Activated CD4-positive, alpha-beta T cell treated with anti-CD3 and anti-CD28 coated beads for 24 hours (primary cell): ENCODE data around the gene GHR.

ENCODE experiments used
- DNase-seq, 2 donors: peaks; one replicate each; pipeline ENCODE4 v3.0.0-alpha.2; 2020; ENCODE audit warnings: low read depth in 2 of 2

Gene GHR

GRCh38 chr5:42516282-42517042, 93.2 kb downstream of the GHR start:
- DNase-seq = no peak

GRCh38 chr5:42517164-42517563, 93.9 kb downstream of the GHR start:
- no peak for DNase-seq

- no peak for DNase-seq
These were observed 95.5 kb downstream of the GHR start for GRCh38 chr5:42518595-42519221.

- DNase-seq = no peak
These were observed 97.0 kb downstream of the GHR start for GRCh38 chr5:42520203-42520602.

- no peak for DNase-seq
These were observed 97.7 kb downstream of the GHR start for GRCh38 chr5:42520957-42521356.

- no peak for DNase-seq
These were observed 98.2 kb downstream of the GHR start for GRCh38 chr5:42521406-42521805.

- no peak for DNase-seq
These were observed 99.5 kb downstream of the GHR start for GRCh38 chr5:42522783-42523182.

GRCh38 chr5:42526179-42526578, 102.9 kb downstream of the GHR start:
- no peak for DNase-seq

GRCh38 chr5:42531611-42532010, 108.4 kb downstream of the GHR start:
- DNase-seq = no peak

GRCh38 chr5:42542106-42542505, 118.9 kb downstream of the GHR start:
- DNase-seq = no peak

GRCh38 chr5:42543774-42544173, 120.5 kb downstream of the GHR start:
- no peak for DNase-seq

- DNase-seq = no peak
These were observed 121.8 kb downstream of the GHR start for GRCh38 chr5:42545038-42545437.

- DNase-seq = no peak
These were observed 123.9 kb downstream of the GHR start for GRCh38 chr5:42547141-42547540.

- DNase-seq = no peak
These were observed 124.7 kb downstream of the GHR start for GRCh38 chr5:42547894-42548293.

GRCh38 chr5:42552597-42552996, 129.4 kb downstream of the GHR start:
- DNase-seq = no peak

- DNase-seq = no peak
These were observed 130.2 kb downstream of the GHR start for GRCh38 chr5:42553461-42553860.

GRCh38 chr5:42555010-42555409, 131.8 kb downstream of the GHR start:
- DNase-seq = no peak

- no peak for DNase-seq
These were observed 132.6 kb downstream of the GHR start for GRCh38 chr5:42555797-42556196.

- DNase-seq = no peak
These were observed 134.4 kb downstream of the GHR start for GRCh38 chr5:42557689-42558088.

- DNase-seq = no peak
These were observed 138.4 kb downstream of the GHR start for GRCh38 chr5:42561656-42562055.

GRCh38 chr5:42564689-42565356, 141.6 kb downstream of the GHR start:
- no peak for DNase-seq

GRCh38 chr5:42566652-42567295, 143.5 kb downstream of the GHR start:
- DNase-seq = no peak

- no peak for DNase-seq
These were observed 146.1 kb downstream of the GHR start for GRCh38 chr5:42569325-42569724.
